Measurements from ENCODE around the gene MAPK10.
"Not testable (repeated sequence)": the region's sequence is repeated elsewhere in the genome, so short reads cannot be mapped to it uniquely, and the experiment has no call there.

MAPK10 gene

GRCh38 chr4:86233090-86233489 is 126.8 kb downstream of the MAPK10 start:
- DNase-seq: no peak
- no peak for ATAC-seq
- H3K27me3 Mint-ChIP-seq: no peaks in the 10 kb centered on the region

GRCh38 chr4:86223472-86223871 is 136.4 kb downstream of the MAPK10 start:
- H3K27me3 Mint-ChIP-seq: no peaks in the 10 kb centered on the region
- DNase-seq (no peak), ATAC-seq (no peak)
- H3K4me1 Mint-ChIP-seq: no peaks in the 10 kb centered on the region
- H3K36me3 Mint-ChIP-seq (ENCODE audit: low read depth): no peaks in the 10 kb centered on the region
- H3K27ac Mint-ChIP-seq: no peak overlapping the region
- no peaks in the 10 kb centered on the region for H3K9me3 Mint-ChIP-seq
- H3K4me3 Mint-ChIP-seq: no peak overlapping the region

More at GRCh38 chr4:86233090-86233489, 126.8 kb downstream of the MAPK10 start:
- Mint-ChIP-seq H3K9me3 (peaks cover 16% of the 10 kb centered on the region), H3K27ac (no peak overlapping the region), H3K36me3 (ENCODE audit: low read depth) (no peaks in the 10 kb centered on the region), H3K4me1 (no peaks in the 10 kb centered on the region), H3K4me3 (no peak overlapping the region)

DNA sequence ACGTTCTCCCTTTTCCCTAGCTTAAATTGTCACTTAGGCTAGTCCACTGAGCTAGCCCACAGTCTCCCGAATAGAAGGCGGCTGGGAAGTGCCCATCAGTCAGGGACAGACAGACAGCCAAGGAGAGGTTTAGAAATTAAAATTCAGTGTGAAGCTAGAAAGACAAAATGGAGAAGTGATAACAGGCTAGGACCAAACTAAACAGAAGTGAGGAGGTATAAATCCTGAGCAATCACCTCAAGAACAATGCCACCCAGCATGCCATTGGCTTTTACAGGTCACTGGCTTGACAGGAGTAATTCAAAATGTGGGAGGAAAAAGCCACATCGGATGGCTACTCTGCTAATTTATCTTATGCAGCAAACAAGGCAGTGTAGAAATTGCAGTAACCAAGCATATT is 138.9 kb downstream of the MAPK10 start:
- H3K27me3 Mint-ChIP-seq: no peaks in the 10 kb centered on the region
- H3K36me3 Mint-ChIP-seq (ENCODE audit: low read depth): no peaks in the 10 kb centered on the region
- no peak for ATAC-seq
- no peaks in the 10 kb centered on the region for H3K4me1 Mint-ChIP-seq
- no peaks in the 10 kb centered on the region for H3K9me3 Mint-ChIP-seq
- no peak overlapping the region for H3K4me3 Mint-ChIP-seq
- no peak for DNase-seq
- H3K27ac Mint-ChIP-seq: no peak overlapping the region

GRCh38 chr4:86220121-86220520 is 139.7 kb downstream of the MAPK10 start:
- H3K4me3 Mint-ChIP-seq: no peak overlapping the region
- ATAC-seq: no peak
- H3K36me3 Mint-ChIP-seq (ENCODE audit: low read depth): no peaks in the 10 kb centered on the region
- H3K4me1 Mint-ChIP-seq: no peaks in the 10 kb centered on the region
- no peaks in the 10 kb centered on the region for H3K27me3 Mint-ChIP-seq
- no peak for DNase-seq
- H3K9me3 Mint-ChIP-seq: peaks cover 3% of the 10 kb centered on the region
- H3K27ac Mint-ChIP-seq: no peak overlapping the region

DNA sequence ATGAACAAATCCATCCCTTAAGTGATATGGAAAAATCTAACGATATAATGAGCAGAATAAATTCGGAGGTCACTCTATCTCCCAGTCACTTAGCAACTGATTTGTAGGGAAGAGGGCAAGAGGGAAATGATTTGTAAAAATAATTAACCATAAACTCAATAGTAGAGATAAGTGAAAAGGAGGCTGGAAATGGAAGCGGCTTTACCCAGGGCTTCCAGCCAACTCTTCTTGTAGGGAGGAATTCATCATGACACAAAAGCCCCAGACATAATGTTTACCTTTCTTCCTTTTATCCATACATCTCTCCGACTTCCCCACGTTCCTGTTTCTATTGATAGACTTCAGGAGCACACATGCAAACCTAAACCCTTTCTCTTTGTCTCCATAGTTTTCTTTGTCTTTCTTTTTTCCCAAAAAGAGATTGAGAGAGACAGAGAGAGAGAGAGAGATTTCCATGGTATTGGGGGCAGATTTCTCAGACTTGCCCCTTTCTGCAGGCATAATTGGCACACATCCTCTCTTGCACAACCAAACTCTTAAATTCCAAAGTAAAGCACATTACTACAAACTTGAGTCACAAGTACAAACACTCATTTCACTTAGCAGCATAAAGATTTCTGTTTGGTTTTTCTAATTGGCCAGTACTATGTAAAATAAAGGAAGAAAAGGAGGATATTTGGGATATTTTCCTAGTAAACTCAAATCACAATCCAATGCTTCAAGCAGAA is 140.9 kb downstream of the MAPK10 start:
- H3K4me3 Mint-ChIP-seq: no peak overlapping the region
- H3K36me3 Mint-ChIP-seq (ENCODE audit: low read depth): no peaks in the 10 kb centered on the region
- DNase-seq (no peak), ATAC-seq (no peak)
- H3K27ac Mint-ChIP-seq: no peak overlapping the region
- H3K27me3 Mint-ChIP-seq: no peaks in the 10 kb centered on the region
- H3K4me1 Mint-ChIP-seq: no peaks in the 10 kb centered on the region
- H3K9me3 Mint-ChIP-seq: peaks cover 10% of the 10 kb centered on the region

- Mint-ChIP-seq H3K4me3 (no peak overlapping the region), H3K4me1 (no peaks in the 10 kb centered on the region), H3K27me3 (no peaks in the 10 kb centered on the region), H3K9me3 (no peaks in the 10 kb centered on the region), H3K36me3 (ENCODE audit: low read depth) (no peaks in the 10 kb centered on the region), H3K27ac (no peak overlapping the region)
- DNase-seq (no peak), ATAC-seq (no peak)
These were observed 156.7 kb downstream of the MAPK10 start for GRCh38 chr4:86203176-86203575.

GRCh38 chr4:86185659-86186058 is 174.2 kb downstream of the MAPK10 start:
- ATAC-seq: no peak
- DNase-seq: no peak
- peaks cover 16% of the 10 kb centered on the region for H3K9me3 Mint-ChIP-seq
- no peaks in the 10 kb centered on the region for H3K36me3 Mint-ChIP-seq (ENCODE audit: low read depth)
- H3K4me1 Mint-ChIP-seq: no peaks in the 10 kb centered on the region
- H3K27me3 Mint-ChIP-seq: no peaks in the 10 kb centered on the region
- no peak overlapping the region for H3K4me3 Mint-ChIP-seq
- no peak overlapping the region for H3K27ac Mint-ChIP-seq

- Mint-ChIP-seq H3K4me3 (no peak overlapping the region), H3K36me3 (ENCODE audit: low read depth) (no peaks in the 10 kb centered on the region), H3K27ac (no peak overlapping the region), H3K4me1 (no peaks in the 10 kb centered on the region), H3K27me3 (no peaks in the 10 kb centered on the region), H3K9me3 (peaks cover 15% of the 10 kb centered on the region)
- DNase-seq: no peak
- ATAC-seq: no peak
These were observed 175.0 kb downstream of the MAPK10 start for GRCh38 chr4:86184901-86185285.

DNA sequence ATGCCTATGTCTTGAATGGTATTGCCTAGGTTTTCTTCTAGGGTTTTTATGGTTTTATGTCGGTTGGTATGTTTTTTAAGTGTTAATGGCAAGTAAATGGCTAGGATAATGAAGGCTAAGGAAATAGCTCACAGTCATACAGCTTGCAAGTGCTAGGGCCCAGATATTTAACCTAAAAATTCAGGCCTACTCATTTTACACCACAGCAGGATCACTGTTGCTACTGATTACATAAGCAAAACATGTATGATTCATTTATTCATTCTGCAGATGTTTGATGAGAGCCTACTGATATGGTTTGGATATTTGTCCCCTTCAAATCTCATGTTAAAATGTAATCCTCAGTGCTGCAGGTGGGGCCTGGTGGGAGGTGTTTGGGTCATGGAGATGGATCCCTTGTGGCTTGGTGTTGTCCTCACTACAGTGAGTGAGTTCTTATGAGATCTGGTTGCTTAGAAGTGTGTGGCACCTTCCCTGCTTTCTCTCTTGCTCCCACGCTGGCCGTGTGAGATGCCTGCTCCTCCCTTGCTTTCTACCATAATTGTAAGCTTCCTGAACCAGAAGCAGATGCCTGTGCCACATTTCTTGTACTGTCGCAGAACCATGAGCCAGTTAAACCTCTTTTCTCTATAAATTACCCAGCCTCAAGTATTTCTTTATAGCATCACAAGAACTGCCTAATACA is 175.5 kb downstream of the MAPK10 start:
- Mint-ChIP-seq H3K36me3 (ENCODE audit: low read depth) (no peaks in the 10 kb centered on the region), H3K27me3 (no peaks in the 10 kb centered on the region), H3K9me3 (peaks cover 19% of the 10 kb centered on the region), H3K4me3 (no peak overlapping the region), H3K27ac (no peak overlapping the region), H3K4me1 (no peaks in the 10 kb centered on the region)
- DNase-seq (no peak), ATAC-seq (no peak)

- peaks cover 18% of the 10 kb centered on the region for H3K9me3 Mint-ChIP-seq
- DNase-seq (no peak), ATAC-seq (no peak)
- H3K27me3 Mint-ChIP-seq: no peaks in the 10 kb centered on the region
- H3K36me3 Mint-ChIP-seq (ENCODE audit: low read depth): no peaks in the 10 kb centered on the region
- H3K4me1 Mint-ChIP-seq: no peaks in the 10 kb centered on the region
- no peak overlapping the region for H3K27ac Mint-ChIP-seq
- H3K4me3 Mint-ChIP-seq: no peak overlapping the region
These were observed 178.3 kb downstream of the MAPK10 start for GRCh38 chr4:86181585-86181984.

- ATAC-seq (no peak), DNase-seq (no peak)
- Mint-ChIP-seq H3K9me3 (peaks cover 17% of the 10 kb centered on the region), H3K27me3 (no peaks in the 10 kb centered on the region), H3K27ac (no peak overlapping the region), H3K4me3 (no peak overlapping the region), H3K36me3 (ENCODE audit: low read depth) (no peaks in the 10 kb centered on the region), H3K4me1 (no peaks in the 10 kb centered on the region)
These were observed 181.6 kb downstream of the MAPK10 start for GRCh38 chr4:86178211-86178610.

GRCh38 chr4:86174506-86174905 is 185.3 kb downstream of the MAPK10 start:
- Mint-ChIP-seq H3K4me1 (no peaks in the 10 kb centered on the region), H3K36me3 (ENCODE audit: low read depth) (no peaks in the 10 kb centered on the region)
- ATAC-seq: no peak

GRCh38 chr4:86168335-86168734 is 191.5 kb downstream of the MAPK10 start:
- not testable (repeated sequence) for H3K27me3 Mint-ChIP-seq; H3K4me3 Mint-ChIP-seq; H3K27ac Mint-ChIP-seq; ATAC-seq; DNase-seq; H3K36me3 Mint-ChIP-seq (ENCODE audit: low read depth); H3K9me3 Mint-ChIP-seq; H3K4me1 Mint-ChIP-seq

More at GRCh38 chr4:86174506-86174905, 185.3 kb downstream of the MAPK10 start:
- no peak overlapping the region for H3K27ac Mint-ChIP-seq
- H3K9me3 Mint-ChIP-seq: peaks cover 16% of the 10 kb centered on the region
- no peak for DNase-seq
- no peak overlapping the region for H3K4me3 Mint-ChIP-seq
- no peaks in the 10 kb centered on the region for H3K27me3 Mint-ChIP-seq

GRCh38 chr4:86160426-86160825 is 199.4 kb downstream of the MAPK10 start:
- Mint-ChIP-seq H3K27me3 (no peaks in the 10 kb centered on the region), H3K27ac (no peak overlapping the region)

GRCh38 chr4:86159216-86159615 is 200.6 kb downstream of the MAPK10 start:
- Mint-ChIP-seq H3K27me3 (no peaks in the 10 kb centered on the region), H3K4me1 (no peaks in the 10 kb centered on the region), H3K36me3 (ENCODE audit: low read depth) (no peaks in the 10 kb centered on the region), H3K4me3 (no peak overlapping the region), H3K27ac (no peak overlapping the region), H3K9me3 (no peaks in the 10 kb centered on the region)
- DNase-seq: no peak
- ATAC-seq: no peak

More at GRCh38 chr4:86160426-86160825, 199.4 kb downstream of the MAPK10 start:
- H3K4me3 Mint-ChIP-seq: no peak overlapping the region
- DNase-seq (no peak), ATAC-seq (no peak)
- H3K9me3 Mint-ChIP-seq: no peaks in the 10 kb centered on the region
- H3K4me1 Mint-ChIP-seq: no peaks in the 10 kb centered on the region
- no peaks in the 10 kb centered on the region for H3K36me3 Mint-ChIP-seq (ENCODE audit: low read depth)
